SJSA1 (cell line): Measurements from ENCODE around the gene SART3. TPM values are rescaled to one million over a fixed set of nuclear protein-coding genes. Genes with fewer than 3 reads are reported as not detected.
"Not testable (repeated sequence)": the region's sequence is repeated elsewhere in the genome, so short reads cannot be mapped to it uniquely, and the experiment has no call there.

Source experiments
- DNase-seq, 2 experiments: peaks; one replicate each; pipeline ENCODE4 v3.0.0-alpha.2; 2015 to 2020; ENCODE audit warnings: low spot score in 2 of 2, low read depth in 1 of 2
- H3K27ac ChIP-seq: fragments of 250-450 bp; sonication (Bioruptor Pico); 2 replicates; pipeline ENCODE4 v1.5.1; 2020; ENCODE audit warnings: mild to moderate bottlenecking, moderate library complexity
- H3K27me3 ChIP-seq: fragments of 250-450 bp; sonication (Bioruptor Pico); replicated peaks from 2 replicates; pipeline ENCODE4 v1.5.1; 2020; ENCODE audit warnings: mild to moderate bottlenecking, moderate library complexity
- H3K36me3 ChIP-seq: fragments of 250-450 bp; sonication (Bioruptor Pico); 2 replicates; pipeline ENCODE4 v1.5.1; 2020; ENCODE audit warnings: mild to moderate bottlenecking
- H3K4me1 ChIP-seq: fragments of 250-450 bp; sonication (Bioruptor Pico); replicated peaks from 2 replicates; pipeline ENCODE4 v1.6.1; 2021; ENCODE audit warnings: mild to moderate bottlenecking
- H3K4me3 ChIP-seq: fragments of 250-450 bp; sonication (Bioruptor Pico); 2 replicates; pipeline ENCODE4 v1.5.1; 2020; ENCODE audit warnings: mild to moderate bottlenecking
- H3K9me3 ChIP-seq: fragments of 250-450 bp; sonication (Bioruptor Pico); replicated peaks from 2 replicates; pipeline ENCODE4 v1.5.1; 2020; ENCODE audit warnings: mild to moderate bottlenecking
- total RNA-seq: library from RNA; depleted of rRNA; stranded (reverse); fragments of >200 nt; shearing (Covaris generic); gene quantifications from 2 replicates; pipeline ENCODE4 v1.2.3, GENCODE V29; 2014

SART3 gene
- total RNA-seq, 1 experiment from 2014 or later: 57.3 TPM

DNA sequence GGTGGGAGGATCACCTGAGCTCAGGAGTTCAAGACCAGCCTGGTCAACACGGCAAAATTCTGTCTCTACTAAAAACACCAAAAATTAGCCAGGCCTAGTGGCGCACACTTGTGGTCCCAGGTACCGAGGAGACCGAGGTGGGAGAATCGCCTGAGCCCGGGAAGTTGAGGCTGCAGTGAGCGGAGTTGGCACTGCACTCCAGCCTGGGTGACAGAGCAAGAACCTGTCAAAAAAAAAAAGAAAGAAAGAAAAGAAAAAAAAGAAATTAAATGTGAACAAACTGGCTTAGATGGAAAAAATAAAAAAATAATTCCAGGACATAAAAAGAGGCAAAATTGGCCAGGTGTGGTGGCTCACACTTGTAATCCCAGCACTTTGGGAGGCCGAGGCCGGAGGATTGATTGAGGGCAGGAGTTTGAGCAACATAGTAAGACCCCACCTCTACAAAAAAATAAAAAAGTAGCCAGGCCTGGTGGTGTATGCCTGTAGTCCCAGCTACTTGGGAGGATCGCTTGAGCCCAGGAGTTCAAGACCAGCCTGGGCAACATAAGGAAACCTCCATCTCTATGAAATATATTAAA, 33.4 kb upstream of the SART3 start:
- Histone ChIP-seq H3K27me3 (no peaks in the 10 kb centered on the region), H3K9me3 (0 out of 2 replicates have a peak, but pooled peaks cover 2% of the 10 kb centered on the region), H3K4me1 (peaks cover 46% of the 10 kb centered on the region), H3K27ac (no peak overlapping the region), H3K4me3 (no peak overlapping the region), H3K36me3 (peaks cover 79% of the 10 kb centered on the region)
- peak; percentile 62 to 90 for DNase-seq

DNA sequence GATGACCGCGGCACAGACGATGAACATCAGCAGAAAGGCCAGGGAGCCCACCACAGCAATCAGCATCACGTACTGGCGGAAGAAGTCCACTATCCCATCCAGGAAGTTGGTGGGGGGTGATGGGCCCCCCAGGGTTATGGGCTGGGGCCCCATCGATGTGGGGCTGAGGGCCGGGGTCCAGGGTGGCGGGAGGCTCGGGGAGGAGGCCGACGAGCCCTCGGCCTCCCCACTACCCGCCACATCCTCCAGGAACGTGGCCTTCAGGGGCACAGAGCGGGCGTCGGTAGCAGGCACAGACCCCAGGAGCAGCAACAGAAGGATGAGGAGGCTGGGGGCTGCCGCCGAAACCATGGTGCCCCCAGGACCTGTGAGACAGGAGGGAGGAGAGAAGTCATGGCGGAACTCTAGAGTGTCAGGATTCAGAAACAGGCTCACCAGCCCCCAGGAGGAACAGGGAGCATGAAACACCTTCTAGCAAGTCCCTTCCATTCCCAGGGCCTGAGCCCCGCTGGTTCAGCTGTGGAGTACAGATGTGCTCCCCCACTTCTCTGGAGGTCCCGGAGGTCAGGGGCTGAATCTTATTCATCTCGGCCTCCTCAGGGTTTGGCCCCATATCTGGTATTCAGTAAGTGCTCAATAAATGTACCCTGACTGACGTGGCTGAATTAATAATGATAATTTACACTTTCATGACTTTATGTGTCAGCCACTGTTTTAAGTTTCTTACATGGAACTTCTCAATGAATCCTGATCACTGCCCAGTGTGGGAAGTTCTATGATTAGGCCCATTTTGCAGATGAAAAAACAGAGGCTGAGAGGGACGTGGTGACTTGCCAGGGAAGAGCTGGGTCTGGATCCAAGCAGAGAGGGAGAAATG, 31.3 kb upstream of the SART3 start:
- H3K4me3 ChIP-seq: no peak overlapping the region
- H3K36me3 ChIP-seq: peaks cover 74% of the 10 kb centered on the region
- DNase-seq: peak; percentile 73 to 94
- H3K27me3 ChIP-seq: no peaks in the 10 kb centered on the region
- no peak overlapping the region for H3K27ac ChIP-seq
- peaks cover 28% of the 10 kb centered on the region for H3K4me1 ChIP-seq
- H3K9me3 ChIP-seq: 0 out of 2 replicates have a peak, but pooled peaks cover 2% of the 10 kb centered on the region

DNA sequence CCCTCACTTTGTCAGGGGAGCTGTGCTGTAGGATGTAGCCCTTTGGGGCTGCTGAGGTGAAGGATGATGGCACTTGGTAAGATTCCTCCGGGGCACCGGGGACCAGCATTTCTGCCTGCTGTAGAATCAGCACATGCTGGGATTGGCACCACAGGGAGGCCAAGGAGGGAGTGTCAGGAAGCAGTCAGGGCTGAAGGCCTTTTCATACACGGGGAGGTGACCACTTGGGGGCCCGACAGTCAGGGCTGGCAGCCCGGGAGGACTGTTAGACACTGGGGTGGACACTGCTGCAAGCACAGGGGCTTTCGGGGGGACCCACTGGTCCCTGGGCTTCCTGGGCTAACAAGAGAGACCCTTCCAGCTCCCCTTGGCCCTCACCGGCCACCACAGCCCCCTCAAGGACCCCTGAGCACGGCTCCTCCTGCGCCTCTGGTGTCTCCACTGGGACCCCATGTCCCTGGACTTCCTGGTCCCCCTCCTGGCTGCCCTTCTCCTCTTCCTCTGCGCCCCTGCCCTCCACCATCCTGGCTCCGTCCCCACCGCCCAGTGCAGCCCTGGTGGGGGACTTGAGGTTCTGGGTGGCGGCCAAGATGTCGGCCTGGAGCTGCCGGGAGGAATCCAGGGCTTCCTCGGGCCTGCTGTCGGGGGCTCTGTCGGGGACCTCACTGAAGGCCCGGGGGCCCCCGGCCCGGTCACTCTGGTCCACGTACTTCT, 30.5 kb upstream of the SART3 start:
- H3K36me3 ChIP-seq: peaks cover 66% of the 10 kb centered on the region
- no peak overlapping the region for H3K4me3 ChIP-seq
- no peaks in the 10 kb centered on the region for H3K27me3 ChIP-seq
- H3K9me3 ChIP-seq: no peaks in the 10 kb centered on the region
- H3K27ac ChIP-seq: no peak overlapping the region
- peaks cover 19% of the 10 kb centered on the region for H3K4me1 ChIP-seq
- peak in 1 of 2 experiments; percentile 95 for DNase-seq

DNA sequence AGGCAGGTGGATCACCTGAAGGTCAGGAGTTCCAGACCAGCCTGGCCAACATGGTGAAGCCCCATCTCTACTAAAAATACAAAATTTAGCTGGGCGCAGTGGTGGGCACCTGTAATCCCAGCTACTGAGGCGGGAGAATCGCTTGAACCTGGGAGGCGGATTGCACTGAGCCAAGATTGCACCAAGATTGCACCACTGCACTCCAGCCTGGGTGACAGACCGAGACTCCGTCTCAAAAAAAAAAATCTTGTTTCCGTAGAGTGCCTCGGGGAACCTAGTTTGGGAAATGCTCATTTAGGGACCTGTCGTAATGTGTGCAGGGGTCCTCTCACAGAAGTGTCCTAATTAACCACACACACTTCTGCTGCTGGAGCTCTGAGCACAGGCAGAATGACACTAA, 29.5 kb upstream of the SART3 start:
- H3K4me1 ChIP-seq, H3K27ac ChIP-seq, H3K4me3 ChIP-seq, H3K27me3 ChIP-seq, H3K9me3 ChIP-seq: not testable (repeated sequence)
- peaks cover 56% of the 10 kb centered on the region for H3K36me3 ChIP-seq
- DNase-seq: peak; percentile 63 to 87

DNA sequence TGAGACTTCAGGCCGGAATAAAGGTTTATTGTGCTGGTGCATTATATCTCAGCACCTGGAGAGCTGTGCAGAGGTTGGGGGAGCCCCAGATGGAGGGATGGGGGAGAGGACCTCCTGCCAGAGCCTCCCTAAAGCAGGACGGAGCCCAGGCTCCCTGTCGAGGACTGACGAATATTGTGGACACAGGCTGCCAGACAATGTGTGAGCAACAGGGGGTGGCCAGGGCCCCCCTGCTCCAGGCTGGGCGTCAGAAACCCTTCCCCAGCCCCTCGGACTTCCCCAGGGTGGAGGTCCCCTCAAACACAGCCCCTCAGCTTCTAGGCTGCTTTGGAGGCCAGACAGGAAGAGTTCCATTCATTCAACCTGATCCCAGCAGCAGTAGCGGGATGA, 28.9 kb upstream of the SART3 start:
- no peak overlapping the region for H3K4me3 ChIP-seq
- no peak overlapping the region for H3K27ac ChIP-seq
- peak; percentile 66 to 94 for DNase-seq
- no peaks in the 10 kb centered on the region; the same call in 1 of the 2 replicates for H3K27me3 ChIP-seq
- no peaks in the 10 kb centered on the region for H3K9me3 ChIP-seq
- H3K4me1 ChIP-seq: peaks cover 4% of the 10 kb centered on the region
- H3K36me3 ChIP-seq: peaks cover 50% of the 10 kb centered on the region

DNA sequence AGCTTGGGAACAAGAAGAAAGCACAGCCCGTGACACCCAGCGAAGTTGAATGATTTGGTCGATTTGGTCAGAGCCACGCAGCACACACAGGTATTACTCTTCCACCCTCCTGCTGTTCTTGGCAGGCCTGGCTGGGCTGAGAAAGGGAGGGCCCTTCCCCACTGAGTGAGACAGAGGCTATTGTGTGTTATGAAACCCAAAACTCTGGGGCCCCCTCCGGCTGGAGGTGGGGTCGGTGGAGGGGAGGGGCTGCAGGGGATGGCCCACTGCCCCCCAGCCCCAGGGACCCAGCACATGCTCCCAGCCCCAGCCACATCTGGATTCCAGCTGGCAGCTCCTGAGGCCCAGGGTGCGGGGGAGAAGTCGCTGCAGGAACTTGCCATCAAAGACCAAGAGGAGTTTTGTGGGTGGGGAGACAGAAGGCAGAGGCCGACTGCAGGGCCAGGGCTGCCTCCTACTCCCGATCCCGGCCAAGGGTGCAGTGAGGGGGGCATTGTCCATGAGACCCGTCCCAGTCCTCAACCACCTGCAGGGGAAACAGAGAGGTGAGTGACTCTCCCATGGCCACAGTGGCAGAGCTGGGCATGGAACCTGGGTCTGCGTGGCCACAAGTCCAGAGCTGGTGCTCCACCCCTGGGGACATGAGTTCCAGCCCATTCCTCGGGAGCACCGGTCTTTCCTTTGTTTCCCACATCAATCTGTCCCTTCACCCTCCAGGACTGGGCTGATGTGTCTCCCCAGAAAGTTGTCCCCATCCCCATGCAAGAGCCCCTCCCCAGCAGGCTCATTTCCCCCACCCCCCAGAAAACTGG, 28.3 kb upstream of the SART3 start:
- Histone ChIP-seq H3K36me3 (peaks cover 46% of the 10 kb centered on the region), H3K27me3 (no peaks in the 10 kb centered on the region; the same call in 1 of the 2 replicates), H3K27ac (no peak overlapping the region), H3K9me3 (no peaks in the 10 kb centered on the region), H3K4me1 (peaks cover 4% of the 10 kb centered on the region), H3K4me3 (no peak overlapping the region)
- DNase-seq: no peak

DNA sequence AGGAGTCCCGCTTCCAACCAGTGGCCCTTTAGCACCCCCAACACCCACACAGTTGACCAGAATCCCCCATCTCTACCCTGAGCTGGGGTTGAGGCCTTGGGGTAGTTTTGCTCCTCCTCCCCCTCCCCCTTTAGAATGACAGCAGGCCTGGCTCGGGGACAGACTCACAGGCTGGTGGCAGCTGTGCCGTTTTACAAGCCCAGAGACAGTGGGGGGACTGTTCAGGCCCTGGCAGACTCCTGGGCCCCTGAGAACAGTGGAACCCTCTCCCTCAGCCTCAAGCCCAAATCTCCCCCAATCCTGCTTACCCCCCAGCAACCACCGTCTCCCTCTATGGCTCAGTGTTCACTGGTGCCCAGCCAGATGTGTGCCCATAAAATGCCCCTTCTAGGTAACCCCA, 26.9 kb upstream of the SART3 start:
- peaks cover 32% of the 10 kb centered on the region for H3K36me3 ChIP-seq
- no peak for DNase-seq
- H3K4me1 ChIP-seq: peaks cover 4% of the 10 kb centered on the region
- H3K27me3 ChIP-seq: no peaks in the 10 kb centered on the region; the same call in 1 of the 2 replicates
- no peaks in the 10 kb centered on the region for H3K9me3 ChIP-seq
- H3K27ac ChIP-seq: no peak overlapping the region
- H3K4me3 ChIP-seq: no peak overlapping the region

DNA sequence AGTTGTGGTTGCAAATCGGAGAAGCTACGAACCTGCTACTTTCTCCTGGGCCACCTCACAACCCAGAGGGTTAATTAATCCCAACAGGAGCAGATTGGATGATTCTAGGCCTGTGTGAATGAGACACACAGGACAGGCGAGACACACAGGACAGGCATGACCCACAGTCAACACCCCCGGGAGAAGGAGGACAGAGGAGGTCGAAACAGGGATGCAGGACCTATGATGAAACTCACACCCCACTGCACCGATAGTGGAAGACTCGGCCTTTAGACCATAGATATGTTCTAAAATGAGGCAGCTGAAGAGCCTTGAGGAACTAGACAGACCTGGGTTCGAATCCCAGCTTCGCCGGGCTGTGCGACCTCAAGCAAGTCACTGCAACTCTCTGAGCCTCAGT, 25.3 kb upstream of the SART3 start:
- H3K4me3 ChIP-seq: no peak overlapping the region
- H3K36me3 ChIP-seq: peaks cover 17% of the 10 kb centered on the region
- H3K27ac ChIP-seq: no peak overlapping the region
- H3K4me1 ChIP-seq: peaks cover 4% of the 10 kb centered on the region
- H3K27me3 ChIP-seq: no peaks in the 10 kb centered on the region; the same call in 1 of the 2 replicates
- no peaks in the 10 kb centered on the region for H3K9me3 ChIP-seq
- DNase-seq: no peak

DNA sequence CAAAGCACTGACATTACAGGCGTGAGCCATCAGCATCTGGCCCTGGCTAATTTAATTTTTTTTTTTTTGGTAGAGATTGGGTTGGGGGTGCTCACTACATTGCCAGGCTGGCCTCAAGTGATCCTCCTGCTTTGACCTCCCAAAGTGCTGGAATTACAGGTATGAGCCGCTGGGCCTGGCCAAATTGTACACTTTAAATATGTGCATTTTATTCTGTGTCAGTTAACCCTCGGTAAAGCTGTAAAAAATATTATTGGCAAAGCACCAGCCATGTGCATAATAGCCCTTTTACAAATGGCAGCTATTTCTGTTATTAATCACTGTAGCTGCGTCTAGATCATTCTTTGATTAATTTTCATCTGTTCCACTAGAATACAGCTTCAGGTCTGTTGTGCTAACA, 24.9 kb upstream of the SART3 start:
- H3K36me3 ChIP-seq: peaks cover 12% of the 10 kb centered on the region
- no peak overlapping the region for H3K27ac ChIP-seq
- H3K9me3 ChIP-seq: no peaks in the 10 kb centered on the region
- peaks cover 4% of the 10 kb centered on the region for H3K4me1 ChIP-seq
- no peaks in the 10 kb centered on the region; the same call in 1 of the 2 replicates for H3K27me3 ChIP-seq
- DNase-seq: no peak
- no peak overlapping the region for H3K4me3 ChIP-seq

DNA sequence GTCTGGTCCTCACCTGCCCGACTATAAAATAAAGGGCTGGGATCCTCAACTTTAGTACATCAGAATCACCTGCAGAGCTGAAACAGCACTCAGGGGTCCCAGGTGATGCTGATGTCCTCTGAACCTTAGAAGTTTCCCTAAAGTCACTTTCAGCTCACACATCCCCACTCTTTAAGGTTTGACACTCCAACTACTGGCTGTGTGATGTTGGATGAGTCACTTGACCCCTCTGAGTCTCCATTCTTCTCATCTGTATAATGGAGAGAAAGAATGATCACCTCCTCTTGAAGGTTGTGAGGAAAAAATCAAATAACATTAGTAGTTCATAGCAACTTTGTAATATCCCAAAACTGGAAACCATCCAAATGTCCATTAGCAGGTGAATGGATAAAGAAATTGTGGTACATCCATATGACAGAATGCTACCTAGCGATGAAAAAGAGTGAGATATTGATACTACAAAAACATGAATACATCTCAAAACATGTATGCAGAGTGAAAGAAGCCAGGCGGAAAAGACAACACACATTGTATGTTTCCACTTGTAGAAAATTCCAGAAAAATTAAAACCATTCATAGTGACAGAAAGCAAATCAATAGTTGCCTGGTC, 23.6 kb upstream of the SART3 start:
- no peak overlapping the region for H3K27ac ChIP-seq
- no peak for DNase-seq

DNA sequence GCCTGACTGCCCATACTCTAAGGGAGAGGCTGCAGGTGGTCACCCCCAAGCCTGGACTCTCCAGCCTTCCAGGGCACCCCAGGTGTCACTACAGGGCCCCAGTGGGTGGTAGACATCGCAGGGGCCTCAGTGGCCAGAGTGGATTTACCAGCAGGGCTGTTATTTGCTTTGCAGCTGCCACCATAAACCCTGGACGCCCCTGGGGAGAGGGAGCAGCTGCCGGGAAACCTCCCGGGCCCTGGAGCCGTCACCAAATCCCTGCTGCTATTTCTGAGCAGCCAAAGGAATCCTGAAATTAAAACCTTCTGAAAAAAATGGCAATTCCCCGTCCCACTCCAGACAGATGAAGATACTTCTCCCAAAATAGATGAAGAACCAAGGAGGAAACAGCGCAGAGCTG, 23.0 kb upstream of the SART3 start:
- no peak for DNase-seq
- Histone ChIP-seq H3K27me3 (no peaks in the 10 kb centered on the region; the same call in 1 of the 2 replicates), H3K4me3 (no peak overlapping the region), H3K36me3 (no peaks in the 10 kb centered on the region), H3K4me1 (no peaks in the 10 kb centered on the region), H3K27ac (no peak overlapping the region), H3K9me3 (no peaks in the 10 kb centered on the region)

More for the DNA sequence above, 23.6 kb upstream of the SART3 start:
- Histone ChIP-seq H3K4me3 (no peak overlapping the region), H3K4me1 (no peaks in the 10 kb centered on the region), H3K36me3 (no peaks in the 10 kb centered on the region), H3K27me3 (no peaks in the 10 kb centered on the region; the same call in 1 of the 2 replicates), H3K9me3 (no peaks in the 10 kb centered on the region)

DNA sequence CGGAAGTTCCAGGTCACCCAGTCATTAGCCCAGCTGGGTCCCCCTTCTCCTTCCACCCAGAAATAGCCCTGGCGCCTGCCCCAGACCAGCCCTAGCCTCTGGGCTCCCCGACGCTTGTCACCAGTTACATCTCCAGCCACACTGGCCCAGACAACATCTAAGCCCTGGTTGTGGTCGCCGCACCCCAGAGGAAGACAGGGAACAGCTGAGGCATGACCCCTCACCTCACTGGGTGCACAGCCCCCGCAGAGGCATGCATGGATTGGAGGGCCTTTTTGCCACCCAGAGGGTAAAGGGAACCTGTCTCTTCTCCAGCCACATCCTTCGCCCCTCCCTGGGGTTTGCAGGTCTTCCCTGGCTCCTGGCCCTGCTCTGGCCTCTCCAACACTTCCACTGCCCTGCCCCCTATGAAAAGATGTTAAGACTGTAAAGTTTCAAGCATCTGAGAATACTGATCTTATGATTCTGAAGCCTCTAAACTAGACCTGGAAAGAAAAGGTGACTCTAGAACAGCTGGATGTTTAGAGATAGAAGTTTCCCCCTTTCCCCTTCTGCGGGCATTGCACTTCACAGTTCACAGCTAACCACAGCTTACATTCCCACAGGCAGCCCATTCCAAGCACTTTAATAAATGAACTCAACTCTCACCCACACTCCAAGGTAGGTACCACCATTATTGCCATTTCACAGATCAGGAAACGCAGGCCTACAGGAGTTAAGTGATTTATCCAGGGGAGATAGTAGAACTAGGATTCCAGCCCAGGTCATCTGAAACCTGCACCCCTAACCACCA, 22.2 kb upstream of the SART3 start:
- DNase-seq: no peak
- Histone ChIP-seq H3K4me1 (0 out of 2 replicates have a peak, but pooled peaks cover under 1% of the 10 kb centered on the region), H3K27me3 (no peaks in the 10 kb centered on the region; the same call in 1 of the 2 replicates), H3K36me3 (no peaks in the 10 kb centered on the region), H3K4me3 (no peak overlapping the region), H3K9me3 (no peaks in the 10 kb centered on the region), H3K27ac (no peak overlapping the region)
